HFF-Myc (cell line): ENCODE data around the gene PSMF1.

Experiments
- DNase-seq: peaks from one replicate; pipeline ENCODE4 v3.0.0-alpha.2; 2011; ENCODE audit warnings: low read depth; ENCODE audit errors: extremely low read depth
- H3K4me3 ChIP-seq: replicated peaks from 2 replicates; pipeline ENCODE4 v1.5.1; 2011; ENCODE audit warnings: low read depth, mild to moderate bottlenecking, control low read depth, low read length
- CTCF ChIP-seq: IDR thresholded peaks from 2 replicates; pipeline ENCODE4 v1.5.1; 2012; ENCODE audit warnings: mild to moderate bottlenecking, low read depth, low read length, control low read depth; ENCODE audit errors: missing control alignments

Gene PSMF1

GRCh38 chr20:1130058-1130694, 11.8 kb downstream of the PSMF1 start:
- TF ChIP-seq CTCF, result no peak
- DNase-seq, result no peak
- H3K4me3 ChIP-seq, result no peak overlapping the region

DNA sequence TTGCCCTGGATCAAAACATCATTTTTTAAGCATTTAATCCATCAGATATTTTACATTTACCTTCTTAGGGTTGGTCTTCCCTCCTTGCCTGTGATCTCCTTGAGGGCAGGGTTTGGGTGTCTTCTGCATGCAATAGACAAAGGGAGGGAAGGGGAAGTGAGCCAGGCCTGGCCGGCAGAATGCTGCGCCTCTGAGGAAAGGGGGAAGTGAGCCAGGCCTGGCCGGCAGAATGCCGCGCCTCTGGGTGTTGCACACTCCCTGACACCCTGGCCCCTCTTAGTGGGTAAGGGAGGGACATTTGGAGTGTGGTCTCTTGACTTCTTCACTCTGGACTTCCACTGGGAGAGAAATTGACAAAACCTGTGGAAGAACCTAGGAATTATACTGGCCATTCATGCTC, 12.4 kb downstream of the PSMF1 start:
- no peak for DNase-seq
- H3K4me3 ChIP-seq, result no peak overlapping the region
- TF ChIP-seq CTCF, result no peak

DNA sequence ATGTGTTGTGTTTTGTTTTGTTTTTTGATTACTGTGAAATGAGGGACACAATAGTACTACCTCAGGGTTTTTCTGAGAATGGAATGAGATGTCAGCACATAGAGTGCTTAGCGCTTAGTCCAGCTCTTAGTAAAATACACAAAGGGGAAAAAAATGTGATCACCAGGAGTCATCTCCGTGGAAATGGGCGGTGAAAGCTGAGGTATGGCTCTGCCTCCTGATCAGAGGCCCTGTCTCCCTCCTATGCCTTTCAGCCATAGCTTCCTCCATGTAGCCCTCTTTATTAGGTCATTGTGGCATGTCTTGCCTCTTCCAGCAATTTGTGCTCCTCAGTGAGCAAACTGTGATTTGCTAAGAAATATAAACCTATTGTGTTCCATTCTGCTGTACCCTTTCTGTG, 13.0 kb downstream of the PSMF1 start:
- TF ChIP-seq CTCF, result no peak
- no peak overlapping the region for H3K4me3 ChIP-seq
- DNase-seq, result no peak

DNA sequence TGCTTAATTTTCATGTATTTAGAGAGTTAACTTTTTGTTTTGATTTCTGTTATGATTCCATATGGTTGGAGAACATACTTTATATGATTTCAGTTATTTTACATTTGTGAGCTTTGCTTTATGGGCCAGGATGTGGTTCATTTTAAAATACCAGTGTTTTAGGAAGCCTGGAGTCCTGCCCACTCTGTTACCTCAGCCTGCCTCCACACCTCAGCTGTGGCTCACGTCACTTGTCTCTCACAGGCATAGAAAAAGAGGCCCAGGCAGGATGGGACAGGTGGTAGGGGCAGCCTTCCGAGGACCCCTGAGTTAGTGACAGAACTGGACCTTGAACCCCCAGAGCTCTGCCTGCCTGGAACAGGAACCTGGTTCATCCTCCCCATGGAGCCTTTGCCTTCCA, 16.0 kb downstream of the PSMF1 start:
- no peak for TF ChIP-seq CTCF
- H3K4me3 ChIP-seq, result no peak overlapping the region
- no peak for DNase-seq

- no peak for DNase-seq
- no peak for TF ChIP-seq CTCF
- H3K4me3 ChIP-seq, result no peak overlapping the region
These were observed 16.4 kb downstream of the PSMF1 start for GRCh38 chr20:1134836-1135235.

- DNase-seq, result no peak
- TF ChIP-seq CTCF, result no peak
- H3K4me3 ChIP-seq, result no peak overlapping the region
These were observed 18.8 kb downstream of the PSMF1 start for GRCh38 chr20:1137236-1137635.
